Mucosa of descending colon (tissue), 3 donors: Measurements from ENCODE around the gene CCDC83. TPM values are rescaled to one million over a fixed set of nuclear protein-coding genes. Genes with fewer than 3 reads are reported as not detected.

Source experiments
- ATAC-seq: fragments of 200-7000 bp; cut with Tn5 transposase; one replicate; pipeline ENCODE4 v1.9.1; 2020; ENCODE audit warnings: mild to moderate bottlenecking, moderate library complexity
- DNase-seq, 3 donors: peaks; one replicate each; pipeline ENCODE4 v3.0.0-alpha.2; 2020
- H3K36me3 ChIP-seq: fragments of 200-600 bp; one replicate; pipeline ENCODE4 v1.8.0; 2021; ENCODE audit warnings: low read depth, mild to moderate bottlenecking
- H3K4me1 ChIP-seq: fragments of 200-600 bp; one replicate; pipeline ENCODE4 v1.8.0; 2021; ENCODE audit warnings: low read depth, mild to moderate bottlenecking
- H3K4me3 ChIP-seq: fragments of 200-600 bp; one replicate; pipeline ENCODE4 v1.8.0; 2021; ENCODE audit warnings: mild to moderate bottlenecking
- H3K9me3 ChIP-seq: fragments of 200-600 bp; one replicate; pipeline ENCODE4 v1.8.0; 2021; ENCODE audit warnings: mild to moderate bottlenecking
- intact Hi-C, 2 donors: fragments of 100-400 bp; cut with DNase I in 1 of 2; cut with micrococcal nuclease in 1 of 2; formaldehyde crosslinking; loops; one replicate each; pipeline versions ENCODE4 v1.11.0 to v1.11.1; 2022; cut with DNase I, micrococcal nuclease
- total RNA-seq, 3 donors: library from RNA; stranded (reverse); fragmentation: NEBNext Ultra II Directional in 2 of 3; extraction: Animal tissue kit (Norgen Biotek cat#: 25700) in 2 of 3; gene quantifications; one replicate each; pipeline versions ENCODE4 v1.2.1 to v1.2.4, GENCODE V29; 2021 to 2023
- TF ChIP-seq, protein P1 (sequence below): fragments of 200-600 bp; IDR thresholded peaks from one replicate; pipeline ENCODE4 v1.8.0; 2022; ENCODE audit warnings: antibody characterized with exemption, mild to moderate bottlenecking
- donor health status: DM: no; HTN: no; CAD: no; lungs with moderate emphysema.
- donor health status: DM: no; HTN: no; CAD: no.
- donor health status: DM: no; HTN: yes; CAD: no.

The CCDC83 gene
- total RNA-seq, 3 donors from 2014 or later = not detected

DNA sequence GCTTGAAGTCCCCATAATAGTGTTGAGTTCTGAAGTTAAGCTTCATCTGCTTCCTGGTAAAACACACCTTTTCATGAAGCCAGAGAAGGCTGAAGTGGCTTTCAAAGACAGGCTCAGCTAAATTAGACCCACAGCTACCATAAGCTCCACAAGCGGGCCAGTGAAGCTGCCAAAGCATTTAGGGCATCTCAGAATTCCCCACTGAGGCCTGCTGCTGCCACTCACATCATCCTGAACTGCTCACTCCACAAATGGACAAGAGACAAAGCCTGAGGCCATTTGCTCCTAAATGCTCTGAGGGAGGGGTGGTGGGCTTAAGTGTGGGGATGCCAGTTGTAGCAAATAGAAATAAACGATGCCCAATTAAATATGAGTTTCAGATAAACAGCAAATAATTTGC is 14.6 kb downstream of the CCDC83 start:
- DNase-seq (no peak), ATAC-seq (no peak)
- Histone ChIP-seq H3K36me3 (no peaks in the 10 kb centered on the region), H3K9me3 (no peaks in the 10 kb centered on the region), H3K4me1 (no peaks in the 10 kb centered on the region), H3K4me3 (no peak overlapping the region)
- TF ChIP-seq, protein P1, sequence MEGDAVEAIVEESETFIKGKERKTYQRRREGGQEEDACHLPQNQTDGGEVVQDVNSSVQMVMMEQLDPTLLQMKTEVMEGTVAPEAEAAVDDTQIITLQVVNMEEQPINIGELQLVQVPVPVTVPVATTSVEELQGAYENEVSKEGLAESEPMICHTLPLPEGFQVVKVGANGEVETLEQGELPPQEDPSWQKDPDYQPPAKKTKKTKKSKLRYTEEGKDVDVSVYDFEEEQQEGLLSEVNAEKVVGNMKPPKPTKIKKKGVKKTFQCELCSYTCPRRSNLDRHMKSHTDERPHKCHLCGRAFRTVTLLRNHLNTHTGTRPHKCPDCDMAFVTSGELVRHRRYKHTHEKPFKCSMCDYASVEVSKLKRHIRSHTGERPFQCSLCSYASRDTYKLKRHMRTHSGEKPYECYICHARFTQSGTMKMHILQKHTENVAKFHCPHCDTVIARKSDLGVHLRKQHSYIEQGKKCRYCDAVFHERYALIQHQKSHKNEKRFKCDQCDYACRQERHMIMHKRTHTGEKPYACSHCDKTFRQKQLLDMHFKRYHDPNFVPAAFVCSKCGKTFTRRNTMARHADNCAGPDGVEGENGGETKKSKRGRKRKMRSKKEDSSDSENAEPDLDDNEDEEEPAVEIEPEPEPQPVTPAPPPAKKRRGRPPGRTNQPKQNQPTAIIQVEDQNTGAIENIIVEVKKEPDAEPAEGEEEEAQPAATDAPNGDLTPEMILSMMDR = no peak
- intact Hi-C loops = no loop called here

DNA sequence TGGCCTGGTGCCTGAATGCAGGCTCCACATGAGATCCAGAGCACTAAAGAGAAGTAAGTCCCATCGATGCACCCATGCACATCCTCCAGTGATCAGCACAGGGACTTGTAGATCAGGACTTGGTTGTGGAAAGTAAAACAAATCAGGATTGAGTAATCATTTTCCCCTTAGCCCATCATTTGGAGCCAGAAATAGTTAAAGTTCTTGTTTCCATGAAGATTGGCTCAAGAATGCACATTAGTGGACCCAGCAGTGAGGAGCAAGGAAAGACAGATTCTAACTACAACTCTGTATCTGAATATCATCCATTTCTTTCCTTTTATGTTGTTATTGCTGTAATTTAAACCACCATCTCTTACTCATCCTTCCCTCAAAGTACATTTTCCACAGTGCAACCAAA is 19.1 kb downstream of the CCDC83 start:
- H3K9me3 ChIP-seq = no peaks in the 10 kb centered on the region
- H3K4me1 ChIP-seq = no peaks in the 10 kb centered on the region
- TF ChIP-seq, protein P1 = no peak
- DNase-seq = no peak
- no peaks in the 10 kb centered on the region for H3K36me3 ChIP-seq
- no peak overlapping the region for H3K4me3 ChIP-seq
- ATAC-seq = no peak
- intact Hi-C loops = no loop called here

DNA sequence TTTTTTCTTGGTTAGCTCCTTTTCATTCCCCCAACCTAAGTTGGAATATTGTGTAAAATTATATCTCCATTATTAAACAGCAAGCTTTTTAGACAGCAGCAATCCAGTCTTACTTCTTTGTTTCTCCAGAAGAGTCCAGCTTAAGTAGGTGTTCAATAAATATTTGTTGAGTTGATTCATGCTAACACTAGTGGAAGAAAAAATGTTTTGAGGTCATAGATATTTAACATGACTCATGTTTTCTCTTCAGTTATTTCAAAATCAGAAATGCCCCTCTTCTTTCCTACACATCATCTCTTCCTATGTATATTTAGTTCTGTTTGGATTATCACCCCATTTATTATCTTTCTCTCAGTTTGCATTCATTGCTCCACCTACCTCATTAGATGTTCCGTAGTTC is 20.3 kb downstream of the CCDC83 start:
- H3K9me3 ChIP-seq = no peaks in the 10 kb centered on the region
- intact Hi-C loops = no loop called here
- ATAC-seq (no peak), DNase-seq (no peak)
- H3K4me3 ChIP-seq = no peak overlapping the region
- no peaks in the 10 kb centered on the region for H3K4me1 ChIP-seq
- TF ChIP-seq, protein P1 = no peak
- no peaks in the 10 kb centered on the region for H3K36me3 ChIP-seq

DNA sequence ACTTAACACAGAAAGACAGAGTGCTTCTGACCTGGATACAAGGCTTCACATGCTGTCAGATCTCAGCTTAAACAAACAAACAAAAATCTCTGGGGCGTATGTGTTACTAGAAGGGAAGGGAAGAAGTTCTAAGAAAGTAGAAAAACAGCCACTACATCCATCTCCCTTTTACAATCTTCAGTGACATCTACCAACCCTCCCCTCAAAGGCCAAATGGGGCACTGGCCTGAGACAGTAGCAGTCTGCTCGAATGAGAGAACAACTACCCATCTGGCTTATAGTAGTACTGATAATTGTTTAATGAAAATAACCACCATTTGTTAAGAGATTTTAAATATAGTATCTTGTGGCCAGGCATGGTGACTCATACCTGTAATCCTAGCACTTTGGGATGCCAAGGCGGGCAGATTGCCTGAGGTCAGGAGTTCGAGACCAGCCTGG is 29.4 kb downstream of the CCDC83 start:
- no peak overlapping the region for H3K4me3 ChIP-seq
- intact Hi-C loops = no loop called here
- TF ChIP-seq, protein P1 = no peak
- H3K4me1 ChIP-seq = no peaks in the 10 kb centered on the region
- no peak for DNase-seq
- no peaks in the 10 kb centered on the region for H3K9me3 ChIP-seq
- no peak for ATAC-seq
- no peaks in the 10 kb centered on the region for H3K36me3 ChIP-seq

DNA sequence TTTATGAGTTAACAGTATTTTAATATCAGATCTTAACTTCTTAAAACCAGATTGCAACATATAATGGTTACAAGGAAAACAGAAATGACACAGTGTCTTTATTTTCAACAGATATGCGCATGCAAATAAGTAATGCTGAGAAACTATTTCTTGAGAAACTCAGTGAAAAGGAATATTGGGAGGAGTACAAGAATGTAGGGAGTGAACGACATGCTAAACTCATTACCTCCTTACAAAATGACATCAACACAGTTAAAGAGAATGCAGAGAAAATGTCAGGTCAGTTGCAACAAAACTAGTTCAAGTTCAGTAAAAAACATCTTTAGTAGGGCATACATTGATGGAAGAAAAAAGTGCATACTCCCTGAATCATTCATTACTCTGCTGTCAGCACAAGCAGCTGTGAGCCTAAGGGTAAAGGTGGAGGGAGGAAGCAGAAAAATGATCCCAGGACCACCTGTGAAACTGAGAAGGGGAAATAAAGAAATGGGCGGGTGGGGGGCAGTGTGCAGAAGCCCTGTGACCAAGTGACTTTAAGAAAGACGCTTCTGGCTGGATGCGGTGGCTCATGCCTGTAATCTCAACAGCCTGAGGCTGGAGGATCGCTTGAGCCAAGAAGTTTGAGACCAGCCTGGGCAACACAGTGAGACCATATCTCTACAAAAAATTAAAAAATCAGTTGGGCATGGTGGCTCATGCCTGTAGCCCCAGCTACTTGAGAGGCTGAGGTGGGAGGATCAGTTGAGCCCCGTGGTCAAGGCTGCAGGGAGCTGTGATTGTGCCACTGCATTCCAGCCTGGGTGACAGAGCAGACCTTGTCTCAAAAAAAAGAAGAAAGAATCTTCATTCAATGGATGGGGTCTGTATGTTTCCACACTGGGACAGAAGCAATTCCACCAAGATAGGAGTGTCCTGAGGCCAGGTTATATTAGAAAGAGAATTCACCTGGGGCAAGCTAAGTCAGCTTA is 31.2 kb downstream of the CCDC83 start:
- no peaks in the 10 kb centered on the region for H3K36me3 ChIP-seq
- TF ChIP-seq, protein P1 = no peak
- H3K4me1 ChIP-seq = no peaks in the 10 kb centered on the region
- H3K9me3 ChIP-seq = no peaks in the 10 kb centered on the region
- no peak for ATAC-seq
- no peak overlapping the region for H3K4me3 ChIP-seq
- intact Hi-C loops = no loop called here
- DNase-seq = no peak
